Right lung (tissue), 5 donors: Measurements from ENCODE around the gene KLF7. TPM values are rescaled to one million over a fixed set of nuclear protein-coding genes. Genes with fewer than 3 reads are reported as not detected.

Experiments used
- polyA plus RNA-seq, 5 donors: library from polyadenylated mRNA; unstranded; fragments of 120-200 nt; gene quantifications; one replicate each; pipeline versions ENCODE4 v1.2.1 to v1.2.3, GENCODE V29; 2013; ENCODE audit warnings: inconsistent platforms in 1 of 5, low replicate concordance in 1 of 5; ENCODE audit not compliant: insufficient read length in 5 of 5, insufficient read depth in 1 of 5

KLF7 gene
- polyA plus RNA-seq, 5 donors = 12.9 to 19.6 (median 17.5) TPM

Other genes starting within 250 kb of the KLF7 start
- under 1 TPM; 0.31 to 0.57 (median 0.40) TPM for gene CPO, start 226.4 kb downstream of the KLF7 start, polyA plus RNA-seq